Measurements from ENCODE around the gene FAM241A.

FAM241A gene

GRCh38 chr4:112145326-112145789 lies at the start of gene FAM241A:
FAM241A (plus strand) TSS chr4:112145454; CDS start chr4:112145581, 127 bp downstream.
- TF ChIP-seq CTCF (IDR thresholded peaks at IDR 0.05; ENCODE audit: low read depth, low read length): no peak
- DNase-seq (ENCODE audit: extremely low read depth, low read depth): peak; percentile 50

GRCh38 chr4:112098841-112099530 lies 46.3 kb upstream of the FAM241A start:
- no peak for DNase-seq (ENCODE audit: extremely low read depth, low read depth)
- no peak for TF ChIP-seq CTCF (IDR thresholded peaks at IDR 0.05; ENCODE audit: low read depth, low read length)

GRCh38 chr4:112099701-112100297 lies 45.5 kb upstream of the FAM241A start:
- TF ChIP-seq CTCF (IDR thresholded peaks at IDR 0.05; ENCODE audit: low read depth, low read length): peak; percentile 56
- no peak for DNase-seq (ENCODE audit: extremely low read depth, low read depth)

GRCh38 chr4:112102875-112103370 lies 42.3 kb upstream of the FAM241A start:
- no peak for DNase-seq (ENCODE audit: extremely low read depth, low read depth)
- no peak for TF ChIP-seq CTCF (IDR thresholded peaks at IDR 0.05; ENCODE audit: low read depth, low read length)

- TF ChIP-seq CTCF (IDR thresholded peaks at IDR 0.05; ENCODE audit: low read depth, low read length): no peak
- no peak for DNase-seq (ENCODE audit: extremely low read depth, low read depth)
Measured at GRCh38 chr4:112105201-112105969, 39.9 kb upstream of the FAM241A start.

GRCh38 chr4:112109360-112110058 lies 35.7 kb upstream of the FAM241A start:
- no peak for DNase-seq (ENCODE audit: extremely low read depth, low read depth)
- no peak for TF ChIP-seq CTCF (IDR thresholded peaks at IDR 0.05; ENCODE audit: low read depth, low read length)
